Measurements from ENCODE around the gene ASPA. TPM values are rescaled to one million over a fixed set of nuclear protein-coding genes. Genes with fewer than 3 reads are reported as not detected.

ASPA gene
- total and polyA plus RNA-seq, 10 of the 15 experiments (the other 5 are each of a cell fraction or from before 2014, with no cell fraction given): 0.04 to 0.30 TPM; not detected in 8

DNA sequence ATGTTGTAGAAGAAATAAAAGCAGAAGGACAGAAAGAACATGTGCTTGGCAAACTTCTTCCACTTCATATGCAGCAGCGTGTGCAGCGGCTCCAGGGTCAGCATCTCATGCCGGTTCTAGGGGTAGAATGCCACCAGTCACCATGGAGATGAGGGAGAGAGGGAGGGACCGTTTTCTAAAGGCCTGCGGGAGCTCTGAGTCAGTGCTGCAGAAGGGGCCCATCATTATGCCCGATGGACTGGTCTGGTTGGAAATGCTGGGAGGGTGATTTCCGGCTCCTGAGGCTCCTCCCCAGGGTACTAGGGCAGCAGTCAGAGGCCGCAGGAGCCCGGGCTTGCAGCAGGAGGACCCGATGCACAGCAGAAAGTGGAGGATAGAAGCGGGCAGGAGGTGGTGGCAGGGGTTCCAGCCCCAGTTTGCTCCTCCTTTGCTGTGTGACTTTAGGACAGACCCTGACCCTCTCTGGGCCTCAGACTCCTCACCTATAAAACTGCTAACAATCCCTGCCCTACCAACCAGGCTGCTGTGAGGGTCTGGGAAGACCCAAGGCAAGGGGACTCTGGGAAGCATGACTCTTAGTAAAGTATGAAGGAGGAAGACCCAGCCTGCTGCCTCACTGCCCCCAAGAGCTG, 53.2 kb downstream of the ASPA start (continued):
- TF ChIP-seq CREM (IDR thresholded peaks at IDR 0.05; ENCODE audit: low read depth) (no peak), CHD2 (IDR thresholded peaks at IDR 0.05; ENCODE audit: borderline replicate concordance, low read depth, low read length) (no peak), BCL11A (IDR thresholded peaks at IDR 0.05; ENCODE audit: low read depth, low read length) (no peak), ZBED1 (IDR thresholded peaks at IDR 0.05; ENCODE audit: borderline replicate concordance) (no peak), NFYA (IDR thresholded peaks at IDR 0.05; ENCODE audit: borderline replicate concordance, low read depth, low read length) (no peak), CHD1 (IDR thresholded peaks at IDR 0.05; ENCODE audit: low read depth, low read length) (no peak)

DNA sequence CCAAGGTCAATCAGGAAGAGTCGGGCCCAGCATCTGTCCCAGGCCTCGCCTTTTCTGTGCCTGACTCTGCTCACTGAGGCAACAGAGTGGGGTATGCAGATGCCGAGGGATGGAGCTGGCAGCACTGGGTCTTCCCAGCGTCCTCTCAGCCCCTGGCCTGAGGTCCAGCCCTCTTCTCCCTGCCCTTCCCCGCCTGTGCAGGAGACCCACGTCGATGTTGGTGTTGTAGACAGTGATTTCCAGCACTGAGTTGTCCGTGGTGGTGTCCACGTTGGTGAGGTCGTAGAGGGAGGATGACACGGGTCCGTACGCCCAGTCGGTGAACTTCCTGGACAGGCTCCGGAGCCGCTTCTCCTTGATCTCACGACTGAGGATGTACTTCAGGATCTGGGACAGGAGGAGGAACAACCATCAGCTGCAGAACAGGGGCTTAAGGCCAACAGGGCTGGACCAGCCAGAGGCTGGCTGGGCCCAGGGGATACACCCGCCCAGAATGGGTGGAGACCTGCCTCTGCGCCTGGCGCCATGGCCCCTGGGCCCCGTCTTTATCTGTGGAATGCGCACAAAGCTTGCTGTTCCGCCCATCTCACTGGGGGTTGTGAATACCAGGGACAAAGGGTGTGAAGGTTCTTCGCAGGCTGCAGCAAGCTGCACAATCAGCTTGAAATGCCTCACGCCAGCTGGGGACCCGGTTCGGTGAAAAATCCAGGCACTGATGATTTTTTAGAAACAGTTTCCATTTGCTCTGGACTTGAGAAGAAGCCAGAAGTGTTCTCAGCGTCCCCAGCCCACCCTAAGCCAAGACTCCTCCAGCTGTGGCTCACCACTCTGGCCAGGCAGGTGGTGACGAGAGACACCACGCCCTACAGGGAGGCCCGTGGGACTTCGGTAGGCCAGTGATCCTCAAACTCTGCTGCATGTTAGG, 54.3 kb downstream of the ASPA start:
- no peaks in the 10 kb centered on the region for H3K9me3 ChIP-seq (replicated peaks; ENCODE audit: control insufficient read depth, insufficient read depth, low read length)
- H3K27ac ChIP-seq (ENCODE audit: control insufficient read depth, insufficient read depth): no peak overlapping the region
- intact Hi-C loops (cut with micrococcal nuclease; ENCODE audit: unreplicated experiment) (no loop called here), in situ Hi-C loops (cut with MboI) (no loop called here)
- peaks cover 3% of the 10 kb centered on the region for H3K4me1 ChIP-seq (ENCODE audit: control insufficient read depth, insufficient read depth, low read length)
- H3K36me3 ChIP-seq (ENCODE audit: control insufficient read depth in 2 of 2, insufficient read depth in 2 of 2, low read length in 1 of 2): peaks cover 0 to 5% of the 10 kb centered on the region in 2 experiments; a peak in 2 of 4 replicates
- WGBS (ENCODE audit: insufficient coverage, insufficient replicate concordance, low lambda C conversion rate, missing lambda C conversion rate): 85% methylated on average over 32 of the region's 32 CpGs
- no peaks in the 10 kb centered on the region; the same call in 1 of the 2 replicates for H4K20me1 ChIP-seq (ENCODE audit: control insufficient read depth, insufficient read depth)
- ATAC-seq: no peak
- POLR2A ChIA-PET: no interaction called here
- SMC1A ChIA-PET (ENCODE audit: uncharacterized antibody, unreplicated experiment): no interaction called here
- H3K9ac ChIP-seq (ENCODE audit: control insufficient read depth, insufficient read depth, low read length): no peak overlapping the region
- RAD21 ChIA-PET (ENCODE audit: unreplicated experiment): no interaction called here
- no peak overlapping the region for H3K4me3 ChIP-seq
- CTCF ChIA-PET: no interaction called here
- no peaks in the 10 kb centered on the region for H3K79me2 ChIP-seq (ENCODE audit: control insufficient read depth, insufficient read depth, low read length)
- no TSS peak for BruUV-seq (replicated peaks)
- FAIRE-seq: no peak
- no peak overlapping the region for H3K4me2 ChIP-seq (ENCODE audit: control insufficient read depth, insufficient read depth)
- no peak overlapping the region for H2AFZ ChIP-seq (ENCODE audit: control insufficient read depth, low read depth, low read length)
- H3K27me3 ChIP-seq (replicated peaks in 1 of 2; ENCODE audit: control insufficient read depth in 2 of 2, insufficient read depth in 2 of 2, low read length in 1 of 2): no peaks in the 10 kb centered on the region
- DNase-seq (ENCODE audit: low read depth, low spot score): no peak
- TF ChIP-seq RFX5 (IDR thresholded peaks at IDR 0.05; ENCODE audit: low read depth, low read length) (no peak), MTA3 (IDR thresholded peaks at IDR 0.05; ENCODE audit: borderline replicate concordance, low read length) (no peak), ZNF384 (IDR thresholded peaks at IDR 0.05; ENCODE audit: borderline replicate concordance, low read depth, low read length) (no peak), TAF1 (IDR thresholded peaks at IDR 0.05; ENCODE audit: borderline replicate concordance, low read depth, low read length) (no peak), NFIC (IDR thresholded peaks at IDR 0.05; ENCODE audit: low read depth, low read length) (no peak), CREM (IDR thresholded peaks at IDR 0.05; ENCODE audit: low read depth) (no peak), POLR2AphosphoS5 (IDR thresholded peaks at IDR 0.05; ENCODE audit: low read length) (no peak), CHD2 (IDR thresholded peaks at IDR 0.05; ENCODE audit: borderline replicate concordance, low read depth, low read length) (no peak), RELA (IDR thresholded peaks at IDR 0.05; ENCODE audit: borderline replicate concordance, partially characterized antibody) (no peak), PML (IDR thresholded peaks at IDR 0.05; ENCODE audit: low read length) (no peak), ATF7 (IDR thresholded peaks at IDR 0.05; ENCODE audit: low read depth) (no peak)
- TF ChIP-seq, protein P1, sequence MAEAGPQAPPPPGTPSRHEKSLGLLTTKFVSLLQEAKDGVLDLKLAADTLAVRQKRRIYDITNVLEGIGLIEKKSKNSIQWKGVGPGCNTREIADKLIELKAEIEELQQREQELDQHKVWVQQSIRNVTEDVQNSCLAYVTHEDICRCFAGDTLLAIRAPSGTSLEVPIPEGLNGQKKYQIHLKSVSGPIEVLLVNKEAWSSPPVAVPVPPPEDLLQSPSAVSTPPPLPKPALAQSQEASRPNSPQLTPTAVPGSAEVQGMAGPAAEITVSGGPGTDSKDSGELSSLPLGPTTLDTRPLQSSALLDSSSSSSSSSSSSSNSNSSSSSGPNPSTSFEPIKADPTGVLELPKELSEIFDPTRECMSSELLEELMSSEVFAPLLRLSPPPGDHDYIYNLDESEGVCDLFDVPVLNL (IDR thresholded peaks at IDR 0.05; ENCODE audit: low read depth, low read length): no peak
- TF ChIP-seq, protein P2, sequence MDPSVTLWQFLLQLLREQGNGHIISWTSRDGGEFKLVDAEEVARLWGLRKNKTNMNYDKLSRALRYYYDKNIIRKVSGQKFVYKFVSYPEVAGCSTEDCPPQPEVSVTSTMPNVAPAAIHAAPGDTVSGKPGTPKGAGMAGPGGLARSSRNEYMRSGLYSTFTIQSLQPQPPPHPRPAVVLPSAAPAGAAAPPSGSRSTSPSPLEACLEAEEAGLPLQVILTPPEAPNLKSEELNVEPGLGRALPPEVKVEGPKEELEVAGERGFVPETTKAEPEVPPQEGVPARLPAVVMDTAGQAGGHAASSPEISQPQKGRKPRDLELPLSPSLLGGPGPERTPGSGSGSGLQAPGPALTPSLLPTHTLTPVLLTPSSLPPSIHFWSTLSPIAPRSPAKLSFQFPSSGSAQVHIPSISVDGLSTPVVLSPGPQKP (IDR thresholded peaks at IDR 0.05; ENCODE audit: low read depth, low read length): no peak

All from GM12878 (cell line).